IMR-90 (cell line): Measurements from ENCODE around the gene CMC1. TPM values are rescaled to one million over a fixed set of nuclear protein-coding genes. Genes with fewer than 3 reads are reported as not detected.
A peak's percentile ranks its signal among the peaks of the same experiment; 100 is the strongest.

Source experiments
- ATAC-seq: fragments of 200-7000 bp; cut with Tn5 transposase; 2 replicates; pipeline ENCODE4 v1.9.1; 2020; ENCODE audit warnings: low read depth, mild to moderate bottlenecking, moderate library complexity
- BruUV-seq: library from RNA; stranded (reverse); fragments of 400-500 nt; replicated peaks from 2 replicates; lab custom pipeline; 2021; lab: Mats Ljungman, UMichigan
- CTCF ChIA-PET: fragments of 300-600 bp; formaldehyde crosslinking; extraction: SDS; loops from one replicate; lab custom pipeline; 2021; ENCODE audit warnings: antibody characterized with exemption; lab: Yijun Ruan, JAX
- POLR2A ChIA-PET: fragments of 300-600 bp; sonication (Branson Sonifier 250); formaldehyde crosslinking; loops from one replicate; lab custom pipeline; 2022; ENCODE audit warnings: antibody characterized with exemption; ENCODE audit not compliant: unreplicated experiment; lab: Charles Lee
- DNase-seq: peaks from one replicate; pipeline ENCODE4 v3.0.0; 2013
- H2AFZ ChIP-seq: replicated peaks from 2 replicates; pipeline ENCODE3; 2013; ENCODE audit warnings: low read length, mild to moderate bottlenecking; ENCODE audit not compliant: poor library complexity
- H2AK5ac ChIP-seq: 2 replicates; pipeline ENCODE4 v1.6.1; 2013; ENCODE audit warnings: low read depth, low read length, inconsistent platforms
- H2AK9ac ChIP-seq: replicated peaks from 2 replicates; pipeline ENCODE3; 2013; ENCODE audit warnings: mild to moderate bottlenecking, low read depth, low read length, moderate library complexity; ENCODE audit not compliant: poor library complexity
- H2BK120ac ChIP-seq: 2 replicates; pipeline ENCODE4 v1.6.1; 2013; ENCODE audit warnings: low read depth, low read length, inconsistent platforms
- H2BK15ac ChIP-seq: 3 replicates; pipeline ENCODE4 v1.6.1; 2013; ENCODE audit warnings: low read depth, low read length, inconsistent platforms
- H2BK20ac ChIP-seq: 2 replicates; pipeline ENCODE4 v1.6.1; 2013; ENCODE audit warnings: low read depth, mild to moderate bottlenecking, inconsistent platforms, low read length, moderate library complexity
- H2BK5ac ChIP-seq: 2 replicates; pipeline ENCODE4 v1.6.1; 2013; ENCODE audit warnings: mild to moderate bottlenecking, low read depth, low read length, inconsistent platforms; ENCODE audit not compliant: poor library complexity, severe bottlenecking
- H3K14ac ChIP-seq: replicated peaks from 2 replicates; pipeline ENCODE4 v1.6.1; 2013; ENCODE audit warnings: low read depth, low read length, inconsistent platforms
- H3K18ac ChIP-seq: 2 replicates; pipeline ENCODE4 v1.6.1; 2013; ENCODE audit warnings: low read depth, low read length, control low read depth
- H3K23ac ChIP-seq: 2 replicates; pipeline ENCODE4 v1.6.1; 2013; ENCODE audit warnings: low read depth, low read length, inconsistent platforms
- H3K27ac ChIP-seq: 2 replicates; pipeline ENCODE4 v1.5.1; 2013; ENCODE audit warnings: mild to moderate bottlenecking, control low read depth, low read length; ENCODE audit not compliant: insufficient read depth
- H3K27me3 ChIP-seq: 2 replicates; pipeline ENCODE4 v1.6.1; 2013; ENCODE audit warnings: low read length; ENCODE audit not compliant: control insufficient read depth, insufficient read depth
- H3K36me3 ChIP-seq: 2 replicates; pipeline ENCODE4 v1.6.1; 2013; ENCODE audit warnings: low read length, mixed read lengths; ENCODE audit not compliant: control insufficient read depth, insufficient read depth
- H3K4ac ChIP-seq: 2 replicates; pipeline ENCODE4 v1.6.1; 2013; ENCODE audit warnings: low read depth, low read length, inconsistent platforms
- H3K4me1 ChIP-seq: 2 replicates; pipeline ENCODE4 v1.6.1; 2013; ENCODE audit warnings: low read length, mixed read lengths; ENCODE audit not compliant: control insufficient read depth, insufficient read depth
- H3K4me2 ChIP-seq: 2 replicates; pipeline ENCODE4 v1.6.1; 2013; ENCODE audit warnings: low read depth, mild to moderate bottlenecking, control low read depth, low read length, moderate library complexity
- H3K4me3 ChIP-seq: 2 replicates; pipeline ENCODE4 v1.5.1; 2013; ENCODE audit warnings: low read depth, mild to moderate bottlenecking, control low read depth, low read length, moderate library complexity; ENCODE audit not compliant: insufficient read depth
- H3K56ac ChIP-seq: 2 replicates; pipeline ENCODE4 v1.6.1; 2013; ENCODE audit warnings: low read length, inconsistent platforms; ENCODE audit not compliant: insufficient read depth; ENCODE audit errors: extremely low read depth
- H3K79me1 ChIP-seq, 2 experiments: 2 replicates each; pipeline ENCODE4 v1.6.1; 2013; ENCODE audit warnings: low read length in 2 of 2, inconsistent platforms in 1 of 2, low read depth in 1 of 2
- H3K9ac ChIP-seq: 2 replicates; pipeline ENCODE4 v1.6.1; 2013; ENCODE audit warnings: low read depth, low read length, control low read depth
- H3K9me1 ChIP-seq: 2 replicates; pipeline ENCODE4 v1.6.1; 2013; ENCODE audit warnings: low read length, inconsistent platforms; ENCODE audit not compliant: insufficient read depth
- H3K9me3 ChIP-seq: 2 replicates; pipeline ENCODE4 v1.6.1; 2013; ENCODE audit warnings: low read length; ENCODE audit not compliant: control insufficient read depth, insufficient read depth
- H4K20me1 ChIP-seq: 2 replicates; pipeline ENCODE4 v1.6.1; 2013; ENCODE audit warnings: low read length, inconsistent platforms; ENCODE audit not compliant: insufficient read depth
- H4K5ac ChIP-seq: 2 replicates; pipeline ENCODE4 v1.6.1; 2013; ENCODE audit warnings: mild to moderate bottlenecking, low read depth, low read length, control low read depth
- H4K8ac ChIP-seq, 2 experiments: 2 replicates each; pipeline ENCODE4 v1.6.1; 2013; ENCODE audit warnings: low read depth in 2 of 2, low read length in 2 of 2, control low read depth in 1 of 2, inconsistent platforms in 1 of 2
- H4K91ac ChIP-seq: 2 replicates; pipeline ENCODE4 v1.6.1; 2013; ENCODE audit warnings: low read depth, low read length, inconsistent platforms; ENCODE audit not compliant: insufficient read depth
- BHLHE40 ChIP-seq: fragments of 150-350 bp; IDR thresholded peaks from 2 replicates; pipeline ENCODE4 v1.6.1; 2016; ENCODE audit warnings: mild to moderate bottlenecking, low read depth, low read length
- FOS ChIP-seq: fragments of 150-350 bp; IDR thresholded peaks from 2 replicates; pipeline ENCODE4 v1.6.1; 2016; ENCODE audit warnings: low read depth, low read length
- RAD21 ChIP-seq: IDR thresholded peaks from 2 replicates; pipeline ENCODE4 v1.6.1; 2012; ENCODE audit warnings: low read length, improper control_type of control experiment
- RCOR1 ChIP-seq: IDR thresholded peaks from 2 replicates; pipeline ENCODE4 v1.6.1; 2012; ENCODE audit warnings: mild to moderate bottlenecking, low read length, improper control_type of control experiment; ENCODE audit not compliant: insufficient replicate concordance
- RFX5 ChIP-seq: IDR thresholded peaks from 2 replicates; pipeline ENCODE4 v1.8.0; 2012; ENCODE audit warnings: low read depth, mild to moderate bottlenecking, low read length, moderate library complexity
- SMC3 ChIP-seq: fragments of 150-350 bp; IDR thresholded peaks from 2 replicates; pipeline ENCODE4 v1.6.1; 2016; ENCODE audit warnings: low read depth, mild to moderate bottlenecking, antibody characterized with exemption, low read length, moderate library complexity
- WGBS, 2 experiments: methylation state at CpG; one replicate each; pipeline versions ENCODE4 v1.1.5 to v1.1.7; 2013; ENCODE audit warnings: missing lambda C conversion rate in 2 of 2; ENCODE audit not compliant: insufficient read length in 1 of 2; ENCODE audit errors: extremely low coverage in 2 of 2; 5-methylcytosine and 5-hydroxymethylcytosine counted together
- dilution Hi-C: fragments of 300-500 bp; cut with HindIII; formaldehyde crosslinking; loops from one replicate; pipeline ENCODE4 v1.14.3; 2018; ENCODE audit warnings: low sequenced_read_pairs; ENCODE audit not compliant: unreplicated experiment
- in situ Hi-C: fragments of 300-500 bp; cut with MboI; formaldehyde crosslinking; loops from 3 replicates; pipeline ENCODE4 v1.14.3; 2019; ENCODE audit warnings: low sequenced_read_pairs, inconsistent platforms, mixed read lengths
- intact Hi-C: fragments of 100-400 bp; cut with micrococcal nuclease; formaldehyde crosslinking; loops from 2 replicates; pipeline ENCODE4 v1.10.0; 2022
- polyA plus RNA-seq, 3 experiments: library from polyadenylated mRNA; depleted of rRNA; stranded (reverse); fragments of >200 nt; gene quantifications; 2 replicates each; pipeline ENCODE4 v1.2.3, GENCODE V29; 2012; ENCODE audit warnings: low replicate concordance in 1 of 3
- total RNA-seq: library from RNA; depleted of rRNA; stranded (reverse); fragments of >200 nt; gene quantifications from 2 replicates; pipeline ENCODE4 v1.2.3, GENCODE V29; 2012
- TF ChIP-seq, protein P1 (sequence below): conservative IDR thresholded peaks from 2 replicates; pipeline ENCODE4 v1.5.1; 2012; ENCODE audit warnings: mild to moderate bottlenecking, low read depth, low read length, improper control_type of control experiment

Gene CMC1
- total and polyA plus RNA-seq, 2 of the 4 experiments (the other 2 are of a cell fraction): 1.6 to 18.3 TPM

DNA sequence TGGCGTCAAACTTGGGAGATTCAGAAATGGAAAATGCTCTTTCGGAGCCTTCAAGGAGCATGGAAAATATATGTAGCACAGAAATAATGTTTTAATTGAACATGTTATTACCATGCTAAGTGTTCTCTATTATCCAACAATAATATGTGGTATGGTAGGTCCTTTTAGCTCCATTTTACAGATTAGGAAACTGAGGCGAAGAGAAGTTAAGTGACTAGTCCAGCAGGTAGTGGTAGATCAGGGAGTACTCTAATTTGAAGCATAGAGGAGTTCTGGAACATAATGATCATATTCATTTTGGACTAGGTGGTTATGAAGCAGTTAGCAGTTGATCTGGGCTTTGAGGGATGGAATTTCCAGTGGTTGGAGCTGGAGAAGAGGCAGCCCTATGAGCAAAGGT, 1.1 kb downstream of the CMC1 start:
- Histone ChIP-seq H4K8ac (no peak overlapping the region), H2AK5ac (no peak overlapping the region), H4K5ac (no peak overlapping the region), H3K9ac (no peak overlapping the region), H3K4me2 (peak overlapping the region; percentile 90), H4K91ac (no peak overlapping the region), H3K56ac (no peak overlapping the region), H3K27ac (no peak overlapping the region), H3K4ac (no peak overlapping the region), H3K79me1 (peaks cover 23 to 29% of the 10 kb centered on the region in 2 experiments), H2BK15ac (no peak overlapping the region), H3K4me3 (peak overlapping the region; percentile 75), H2BK120ac (no peak overlapping the region), H2BK20ac (no peak overlapping the region), H3K27me3 (no peaks in the 10 kb centered on the region), H2BK5ac (no peak overlapping the region), H3K9me3 (no peaks in the 10 kb centered on the region), H3K18ac (no peak overlapping the region), H2AFZ (no peak overlapping the region), H3K9me1 (peaks cover 5% of the 10 kb centered on the region), H3K14ac (no peak overlapping the region), H3K23ac (0 out of 2 replicates have a peak overlapping the region, but pooled peaks have one; percentile 19), H4K20me1 (no peaks in the 10 kb centered on the region; the same call in 1 of the 2 replicates), H3K36me3 (no peaks in the 10 kb centered on the region), H3K4me1 (no peaks in the 10 kb centered on the region), H2AK9ac (no peak overlapping the region)
- no TSS peak for BruUV-seq
- TF ChIP-seq, protein P1, sequence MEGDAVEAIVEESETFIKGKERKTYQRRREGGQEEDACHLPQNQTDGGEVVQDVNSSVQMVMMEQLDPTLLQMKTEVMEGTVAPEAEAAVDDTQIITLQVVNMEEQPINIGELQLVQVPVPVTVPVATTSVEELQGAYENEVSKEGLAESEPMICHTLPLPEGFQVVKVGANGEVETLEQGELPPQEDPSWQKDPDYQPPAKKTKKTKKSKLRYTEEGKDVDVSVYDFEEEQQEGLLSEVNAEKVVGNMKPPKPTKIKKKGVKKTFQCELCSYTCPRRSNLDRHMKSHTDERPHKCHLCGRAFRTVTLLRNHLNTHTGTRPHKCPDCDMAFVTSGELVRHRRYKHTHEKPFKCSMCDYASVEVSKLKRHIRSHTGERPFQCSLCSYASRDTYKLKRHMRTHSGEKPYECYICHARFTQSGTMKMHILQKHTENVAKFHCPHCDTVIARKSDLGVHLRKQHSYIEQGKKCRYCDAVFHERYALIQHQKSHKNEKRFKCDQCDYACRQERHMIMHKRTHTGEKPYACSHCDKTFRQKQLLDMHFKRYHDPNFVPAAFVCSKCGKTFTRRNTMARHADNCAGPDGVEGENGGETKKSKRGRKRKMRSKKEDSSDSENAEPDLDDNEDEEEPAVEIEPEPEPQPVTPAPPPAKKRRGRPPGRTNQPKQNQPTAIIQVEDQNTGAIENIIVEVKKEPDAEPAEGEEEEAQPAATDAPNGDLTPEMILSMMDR: no peak
- TF ChIP-seq RFX5 (no peak), BHLHE40 (no peak), RCOR1 (no peak), FOS (no peak), SMC3 (no peak), RAD21 (no peak)
- dilution Hi-C loops: no loop called here
- ChIA-PET CTCF (no interaction called here), POLR2A (no interaction called here)
- no peak for DNase-seq
- no CpG with 5 or more reads among the region's 3 CpGs for WGBS, 2 experiments
- intact Hi-C loops: loop anchor here (5.0 kb wide), 1 partner anchor 530 kb away; no protein-coding TSS in a partner anchor
- in situ Hi-C loops: no loop called here
- ATAC-seq: no peak
